T-helper 2 cell treated with Interferon-gamma antibody and Interleukin-4, amounts not matched to agents 100 ng/mL and 5 ng/mL, for 36 hours (primary cell): ENCODE data around the gene TOP3B. TPM values are rescaled to one million over a fixed set of nuclear protein-coding genes. Genes with fewer than 3 reads are reported as not detected.

Experiments used
- intact Hi-C: fragments of 100-400 bp; cut with micrococcal nuclease; formaldehyde crosslinking; loops from one replicate; pipeline ENCODE4 v1.15.1; 2023
- total RNA-seq: library from RNA; stranded (reverse); gene quantifications from 2 replicates; pipeline ENCODE4 v1.2.3, GENCODE V29; 2022

The TOP3B gene
- total RNA-seq, 1 donor from 2014 or later = 47.0 TPM

DNA sequence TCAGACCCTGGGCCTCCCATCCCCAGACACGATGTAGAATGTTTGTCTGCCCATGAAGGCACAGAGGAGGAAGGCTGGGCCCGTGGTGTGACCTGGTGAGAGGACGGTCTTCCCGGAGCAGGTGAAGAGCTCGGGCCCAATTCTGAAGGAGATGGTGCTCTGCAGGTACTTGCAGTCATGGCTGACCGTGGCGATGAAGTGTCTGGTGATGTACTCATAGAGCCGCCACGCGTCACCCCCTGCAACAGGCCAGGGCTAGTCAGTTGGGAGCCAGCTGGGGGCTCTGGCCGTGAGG is 20.0 kb downstream of the TOP3B start:
- intact Hi-C loops = no loop called here

DNA sequence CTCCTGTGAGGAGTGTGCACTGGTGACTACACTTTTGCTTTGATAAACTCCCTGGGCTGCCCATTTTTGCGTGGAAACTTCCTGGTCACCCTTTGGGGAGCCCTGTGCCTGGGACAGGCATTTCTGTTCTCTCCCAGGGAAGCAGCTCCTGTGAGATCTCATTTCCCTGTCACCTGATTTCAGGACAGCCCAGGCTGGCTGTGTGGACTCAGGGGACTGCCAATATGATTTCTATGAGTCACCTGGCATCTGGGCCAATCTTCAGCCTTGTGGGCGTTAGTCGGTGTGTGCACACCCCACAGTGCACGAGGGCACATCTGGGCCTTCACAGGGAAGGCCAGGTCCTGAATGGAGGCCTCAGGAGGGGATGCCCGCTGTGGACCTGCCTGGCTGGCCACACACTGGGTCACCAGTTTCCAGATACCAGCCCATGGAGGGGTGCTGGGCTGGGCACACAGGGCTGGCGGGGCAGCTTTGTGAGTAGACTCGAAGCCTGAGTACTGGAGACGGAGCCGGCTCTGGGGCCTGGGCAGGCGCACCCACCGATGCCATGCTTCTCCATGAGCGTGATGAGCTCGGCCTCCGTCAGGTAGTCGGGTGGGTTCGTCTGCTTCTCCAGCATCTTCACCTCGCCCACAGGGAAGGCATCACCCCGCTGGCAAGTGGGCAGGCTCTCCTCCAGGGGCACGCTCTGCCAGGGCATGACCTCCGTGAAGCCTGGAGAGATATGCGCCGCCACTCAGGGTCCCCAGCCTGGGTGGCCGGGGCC is 20.5 kb downstream of the TOP3B start:
- intact Hi-C loops = no loop called here

- intact Hi-C loops = no loop called here
These were observed 21.3 kb downstream of the TOP3B start for GRCh38 chr22:21961127-21961867.

DNA sequence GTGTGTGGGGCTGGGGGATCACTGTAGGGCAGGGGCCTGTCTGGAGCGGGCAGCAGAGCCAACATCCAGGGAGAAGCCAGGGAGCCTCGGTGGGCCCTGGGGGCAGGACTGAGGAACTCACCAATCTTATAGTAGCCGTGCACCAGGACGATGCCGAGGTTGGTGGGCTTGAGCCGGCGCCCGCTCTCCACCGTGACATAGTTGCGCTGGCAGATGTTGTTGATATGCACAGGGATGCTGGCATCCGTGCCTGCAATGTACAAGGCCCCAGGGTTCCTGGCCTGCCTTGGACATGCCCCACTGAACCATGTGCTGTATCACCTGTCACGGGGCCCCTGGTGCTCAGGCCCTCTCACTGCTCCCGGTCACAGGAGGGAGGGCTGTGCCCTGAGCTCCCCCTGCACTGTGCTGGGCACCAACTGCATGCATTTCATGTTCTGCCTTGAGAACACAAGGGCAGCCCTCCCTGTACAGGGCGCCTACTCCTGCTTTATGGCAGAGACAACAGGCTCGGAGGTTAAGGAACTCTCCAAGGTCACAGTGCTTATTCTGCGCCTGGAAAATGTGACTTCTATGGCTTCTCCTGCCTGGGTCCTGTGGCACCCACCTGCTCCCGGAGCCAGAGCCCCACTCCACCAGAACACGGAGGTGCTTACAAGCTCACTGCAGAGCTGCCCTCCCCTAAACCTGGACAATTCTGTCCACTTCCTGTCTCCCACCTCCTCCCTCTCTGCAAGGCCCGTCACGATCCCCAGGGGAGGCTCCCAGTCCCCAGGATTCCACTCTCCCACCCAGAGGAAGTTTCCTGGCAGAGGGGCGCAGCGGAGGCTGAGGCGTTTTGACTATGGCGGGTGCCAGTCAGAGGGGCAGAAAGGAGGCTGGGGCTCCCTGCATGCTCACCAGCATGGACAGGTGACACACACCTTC is 22.1 kb downstream of the TOP3B start:
- intact Hi-C loops = no loop called here

DNA sequence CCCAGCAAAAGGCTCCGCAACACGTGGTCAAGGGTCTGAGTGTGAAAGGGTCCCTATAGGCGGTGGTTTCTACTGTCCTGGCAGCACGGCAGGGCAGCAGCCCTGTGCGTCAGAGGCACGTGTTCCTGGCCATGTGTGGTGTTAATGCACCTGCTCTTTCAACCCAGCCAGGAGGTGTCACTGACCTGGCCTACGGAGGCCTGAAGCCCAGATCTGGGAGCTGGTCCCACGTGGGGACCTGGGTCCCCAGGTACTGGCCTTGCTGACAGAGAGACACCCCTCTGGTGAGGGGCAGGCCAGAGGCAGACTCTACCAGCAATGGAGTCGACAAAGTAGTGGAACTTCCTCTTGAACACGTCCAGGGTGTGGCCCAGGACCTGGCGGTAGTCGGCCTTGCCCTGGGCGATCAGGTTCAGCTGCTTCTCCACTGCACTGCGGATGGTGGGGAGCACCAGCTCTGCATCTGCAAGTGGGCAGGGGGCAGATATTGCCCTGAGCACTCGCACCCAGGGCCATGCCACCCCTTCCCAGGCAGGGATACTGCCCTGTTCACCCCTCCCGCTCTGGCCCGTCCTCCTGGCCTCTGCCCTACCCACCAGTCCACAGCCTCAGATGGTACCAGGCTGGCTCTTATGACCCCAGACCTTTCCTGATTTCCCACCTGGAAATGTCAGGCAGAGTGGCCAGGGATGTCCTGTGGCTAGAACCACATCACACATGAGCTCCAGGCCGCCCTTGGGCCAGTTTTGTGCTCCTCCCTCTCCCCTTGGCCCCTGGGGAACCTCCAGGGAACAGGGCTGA is 23.1 kb downstream of the TOP3B start:
- intact Hi-C loops = no loop called here

- intact Hi-C loops = no loop called here
These were observed 24.0 kb downstream of the TOP3B start for GRCh38 chr22:21958360-21959273.

DNA sequence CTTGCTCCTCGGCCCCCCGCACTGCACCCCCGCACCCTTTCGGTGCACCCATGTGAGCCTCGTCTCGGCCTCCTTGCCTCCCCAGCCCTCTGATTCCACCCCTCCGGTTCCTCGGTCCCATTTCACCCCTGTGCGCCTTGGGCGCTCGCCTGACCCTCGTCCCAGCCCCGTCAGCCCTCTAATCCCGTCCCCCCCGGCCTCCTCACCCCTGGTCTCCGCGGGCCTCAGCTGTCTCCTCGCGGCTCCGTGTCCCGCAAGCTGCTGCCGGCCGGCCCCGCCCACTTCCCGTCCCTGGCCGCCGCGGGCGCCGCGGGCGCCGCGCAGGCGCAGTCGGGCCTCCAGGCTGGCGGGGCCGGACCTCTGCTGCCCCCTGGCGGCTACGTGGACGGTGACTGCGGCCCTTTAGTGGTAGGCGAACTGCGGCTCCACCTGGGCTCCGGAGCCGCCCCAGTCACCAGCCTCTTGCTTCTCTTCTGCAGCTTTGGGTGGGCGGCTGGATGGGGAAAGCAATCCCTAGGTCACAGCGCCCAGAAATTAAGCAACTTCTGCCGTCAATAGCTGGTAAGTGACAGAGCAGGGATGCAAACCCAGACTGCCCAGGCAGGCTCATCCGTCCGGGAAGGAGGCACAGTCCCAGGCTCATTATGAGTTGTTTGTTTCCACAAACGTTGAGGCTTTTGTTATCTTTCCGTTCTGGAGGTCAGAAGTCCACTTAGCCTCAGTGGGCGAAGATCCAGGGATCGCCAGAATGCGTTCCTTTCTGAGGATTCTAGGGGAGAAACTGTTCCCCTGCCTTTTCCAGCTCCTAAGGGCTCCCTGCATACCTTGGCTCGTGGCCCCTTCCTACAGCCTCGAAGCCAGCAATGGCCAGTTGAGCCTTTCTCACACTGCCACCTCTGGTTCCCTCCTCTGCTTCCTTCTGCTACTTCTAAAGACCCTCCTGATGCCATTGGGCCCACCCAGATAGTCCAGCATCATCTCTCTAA is 29.7 kb downstream of the TOP3B start, which contains the start of gene PPM1F:
PPM1F (minus strand) TSS at position 263 of the 986 bp plus-strand sequence. CDS start 6,800 bp downstream, outside the sequence.
- intact Hi-C loops = loop anchor here (2.0 kb wide), 2 partner anchors 14 to 240 kb away; no protein-coding TSS in a partner anchor

- intact Hi-C loops = loop anchor here (2.0 kb wide), 2 partner anchors 13 to 239 kb away; no protein-coding TSS in a partner anchor
These were observed 30.6 kb downstream of the TOP3B start for GRCh38 chr22:21951931-21952465.

DNA sequence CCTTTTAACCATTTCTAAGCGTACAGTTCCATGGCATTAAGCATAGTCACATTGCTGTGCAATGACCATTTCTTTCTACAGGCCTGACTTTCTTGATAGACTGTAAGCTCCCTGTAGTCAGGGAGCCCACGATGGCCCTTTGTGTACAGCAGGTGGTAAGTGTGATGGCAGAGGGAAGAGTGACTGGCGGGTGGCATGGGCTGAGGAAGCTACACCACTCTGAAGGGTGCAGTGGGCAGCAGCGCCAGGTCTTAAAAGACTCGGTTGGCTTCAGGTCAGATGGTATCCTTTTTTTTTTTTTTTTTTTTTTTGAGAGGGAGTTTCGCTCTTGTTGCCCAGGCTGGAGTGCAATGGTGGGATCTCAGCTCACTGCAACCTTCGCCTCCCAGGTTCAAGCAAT is 31.5 kb downstream of the TOP3B start:
- intact Hi-C loops = no loop called here

GRCh38 chr22:21949948-21950347 is 32.6 kb downstream of the TOP3B start:
- intact Hi-C loops = no loop called here

GRCh38 chr22:21949569-21949918 is 33.0 kb downstream of the TOP3B start:
- intact Hi-C loops = no loop called here

GRCh38 chr22:21948824-21949568 is 33.6 kb downstream of the TOP3B start:
- intact Hi-C loops = no loop called here

- intact Hi-C loops = no loop called here
These were observed 34.2 kb downstream of the TOP3B start for GRCh38 chr22:21948390-21948789.

- intact Hi-C loops = no loop called here
These were observed 35.3 kb downstream of the TOP3B start for GRCh38 chr22:21947040-21948014.

- intact Hi-C loops = no loop called here
These were observed 36.2 kb downstream of the TOP3B start for GRCh38 chr22:21946262-21946925.
